HepG2 (cell line): ENCODE data around the gene GLIS2. TPM values are rescaled to one million over a fixed set of nuclear protein-coding genes. Genes with fewer than 3 reads are reported as not detected.

Source experiments
- SRSF9 ChIP-seq: fragments of 200-400 bp; formaldehyde crosslinking; IDR thresholded peaks from 2 replicates; pipeline ENCODE4 v1.6.1; 2018; ENCODE audit warnings: borderline replicate concordance, mild to moderate bottlenecking, low read depth, low read length; ENCODE audit not compliant: insufficient read depth, poor library complexity, severe bottlenecking
- polyA plus RNA-seq, 8 experiments: library from polyadenylated mRNA; depleted of rRNA in 3 of 8; stranded (reverse) in 7 of 8; unstranded in 1 of 8; fragments of >200 nt; fragmentation: Illumina TruSeq in 4 of 8; extraction: Trizol in 4 of 8; gene quantifications; 2 replicates each; pipeline versions ENCODE4 v1.2.1 to v1.2.3, GENCODE V29; 2011 to 2016; ENCODE audit warnings: low read depth in 4 of 8, missing spikeins in 1 of 8, mixed read lengths in 1 of 8; ENCODE audit not compliant: insufficient read depth in 1 of 8
- total RNA-seq, 5 experiments: library from RNA; depleted of rRNA; stranded (reverse); fragments of >200 nt; fragmentation: Illumina TruSeq; extraction: Trizol; gene quantifications; 2 replicates each; pipeline ENCODE4 v1.2.3, GENCODE V29; 2016; ENCODE audit warnings: low read depth in 1 of 5
- TF ChIP-seq, protein P1 (sequence below), 2 experiments: fragments of 450-650 bp in 1 of 2; sonication (generic) in 1 of 2; formaldehyde crosslinking in 1 of 2; IDR thresholded peaks; 2 replicates each; pipeline versions ENCODE4 v1.6.1 to v1.8.0; 2016 to 2022; ENCODE audit warnings: antibody characterized with exemption in 1 of 2, mild to moderate bottlenecking in 1 of 2, missing genetic modification reagents in 1 of 2
- TF ChIP-seq, protein P2 (sequence below): IDR thresholded peaks from 2 replicates; pipeline ENCODE4 v1.6.1; 2016; ENCODE audit warnings: low read depth, borderline replicate concordance

GLIS2 gene
- total and polyA plus RNA-seq, 2 of the 13 experiments (the other 11 are each of a cell fraction or from before 2014, with no cell fraction given): 0.28 to 0.29 TPM

DNA sequence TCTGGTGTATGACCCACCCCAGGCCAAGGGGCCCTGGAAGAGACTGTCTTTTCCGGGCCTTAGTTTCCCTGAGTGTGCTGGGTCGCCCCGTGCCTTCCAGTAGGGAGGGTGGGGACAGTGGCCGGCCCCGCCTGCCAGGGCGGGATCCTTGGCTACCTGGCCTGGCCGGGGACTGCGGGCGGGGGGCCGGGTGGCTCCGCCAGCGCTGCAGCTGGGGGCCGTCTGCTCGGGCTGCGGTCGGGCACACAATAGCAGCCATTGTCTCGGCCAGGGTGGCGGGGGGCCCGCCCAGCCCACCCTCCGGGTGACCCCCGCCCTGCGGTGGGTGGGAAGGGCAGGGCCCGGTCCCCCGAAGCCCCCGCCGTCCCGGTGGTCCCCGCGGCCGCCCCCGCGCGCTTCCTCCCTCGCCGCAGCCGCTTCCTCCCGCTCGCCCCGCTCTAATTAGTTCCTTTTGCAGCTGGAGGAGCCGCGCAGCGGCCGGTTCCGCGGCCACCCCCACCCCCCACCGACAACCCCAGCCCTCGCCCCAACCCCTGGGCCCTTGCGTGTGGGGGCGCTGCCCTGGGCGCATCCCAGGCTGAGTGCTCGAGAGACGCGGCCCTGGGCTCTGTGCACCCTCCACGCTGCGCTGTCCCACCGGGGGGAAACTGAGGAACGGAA is 11.6 kb downstream of the GLIS2 start (continued):
- TF ChIP-seq, protein P1, sequence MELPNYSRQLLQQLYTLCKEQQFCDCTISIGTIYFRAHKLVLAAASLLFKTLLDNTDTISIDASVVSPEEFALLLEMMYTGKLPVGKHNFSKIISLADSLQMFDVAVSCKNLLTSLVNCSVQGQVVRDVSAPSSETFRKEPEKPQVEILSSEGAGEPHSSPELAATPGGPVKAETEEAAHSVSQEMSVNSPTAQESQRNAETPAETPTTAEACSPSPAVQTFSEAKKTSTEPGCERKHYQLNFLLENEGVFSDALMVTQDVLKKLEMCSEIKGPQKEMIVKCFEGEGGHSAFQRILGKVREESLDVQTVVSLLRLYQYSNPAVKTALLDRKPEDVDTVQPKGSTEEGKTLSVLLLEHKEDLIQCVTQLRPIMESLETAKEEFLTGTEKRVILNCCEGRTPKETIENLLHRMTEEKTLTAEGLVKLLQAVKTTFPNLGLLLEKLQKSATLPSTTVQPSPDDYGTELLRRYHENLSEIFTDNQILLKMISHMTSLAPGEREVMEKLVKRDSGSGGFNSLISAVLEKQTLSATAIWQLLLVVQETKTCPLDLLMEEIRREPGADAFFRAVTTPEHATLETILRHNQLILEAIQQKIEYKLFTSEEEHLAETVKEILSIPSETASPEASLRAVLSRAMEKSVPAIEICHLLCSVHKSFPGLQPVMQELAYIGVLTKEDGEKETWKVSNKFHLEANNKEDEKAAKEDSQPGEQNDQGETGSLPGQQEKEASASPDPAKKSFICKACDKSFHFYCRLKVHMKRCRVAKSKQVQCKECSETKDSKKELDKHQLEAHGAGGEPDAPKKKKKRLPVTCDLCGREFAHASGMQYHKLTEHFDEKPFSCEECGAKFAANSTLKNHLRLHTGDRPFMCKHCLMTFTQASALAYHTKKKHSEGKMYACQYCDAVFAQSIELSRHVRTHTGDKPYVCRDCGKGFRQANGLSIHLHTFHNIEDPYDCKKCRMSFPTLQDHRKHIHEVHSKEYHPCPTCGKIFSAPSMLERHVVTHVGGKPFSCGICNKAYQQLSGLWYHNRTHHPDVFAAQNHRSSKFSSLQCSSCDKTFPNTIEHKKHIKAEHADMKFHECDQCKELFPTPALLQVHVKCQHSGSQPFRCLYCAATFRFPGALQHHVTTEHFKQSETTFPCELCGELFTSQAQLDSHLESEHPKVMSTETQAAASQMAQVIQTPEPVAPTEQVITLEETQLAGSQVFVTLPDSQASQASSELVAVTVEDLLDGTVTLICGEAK (IDR thresholded peaks at IDR 0.05): no peak
- TF ChIP-seq, protein P1 (CRISPR knock-in tag; IDR thresholded peaks at IDR 0.05): no peak
- TF ChIP-seq, protein P2, sequence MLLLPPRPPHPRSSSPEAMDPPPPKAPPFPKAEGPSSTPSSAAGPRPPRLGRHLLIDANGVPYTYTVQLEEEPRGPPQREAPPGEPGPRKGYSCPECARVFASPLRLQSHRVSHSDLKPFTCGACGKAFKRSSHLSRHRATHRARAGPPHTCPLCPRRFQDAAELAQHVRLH: no peak
- no peak for TF ChIP-seq SRSF9
- TF ChIP-seq, all 625 proteins: peak for 14
